Naive B cell (primary cell): ENCODE data around the gene FADS3. TPM values are rescaled to one million over a fixed set of nuclear protein-coding genes. Genes with fewer than 3 reads are reported as not detected.
"Not testable (repeated sequence)": the region's sequence is repeated elsewhere in the genome, so short reads cannot be mapped to it uniquely, and the experiment has no call there.

Experiments used
- ATAC-seq, 2 donors: fragments of 150-1000 bp; cut with Tn5 transposase; 2 replicates each; pipeline ENCODE4 v1.10.0; 2021; ENCODE audit warnings: low read depth in 2 of 2, mild to moderate bottlenecking in 2 of 2, moderate library complexity in 2 of 2
- DNase-seq: peaks from one replicate; pipeline ENCODE4 v3.0.0; 2022
- H3K27ac Mint-ChIP-seq, 6 donors: one replicate each; pipeline ENCODE4 v1.8.0; 2020 to 2022; ENCODE audit warnings: mild to moderate bottlenecking in 6 of 6, mixed read lengths in 6 of 6, moderate library complexity in 5 of 6, inconsistent platforms in 2 of 6
- H3K27me3 Mint-ChIP-seq, 3 donors: one replicate each; pipeline ENCODE4 v1.8.0; 2021 to 2022; ENCODE audit warnings: mixed read lengths in 3 of 3, mild to moderate bottlenecking in 1 of 3
- H3K36me3 Mint-ChIP-seq, 2 donors: one replicate each; pipeline ENCODE4 v1.8.0; 2020 to 2022; ENCODE audit warnings: mixed read lengths in 2 of 2, inconsistent platforms in 1 of 2, mild to moderate bottlenecking in 1 of 2
- H3K4me1 Mint-ChIP-seq, 3 donors: one replicate each; pipeline ENCODE4 v1.8.0; 2020 to 2022; ENCODE audit warnings: mixed read lengths in 3 of 3, inconsistent platforms in 1 of 3, mild to moderate bottlenecking in 1 of 3, moderate library complexity in 1 of 3
- H3K4me3 Mint-ChIP-seq, 8 donors: one replicate each; pipeline ENCODE4 v1.8.0; 2020 to 2022; ENCODE audit warnings: mild to moderate bottlenecking in 8 of 8, mixed read lengths in 8 of 8, moderate library complexity in 8 of 8, inconsistent platforms in 2 of 8
- H3K9me3 Mint-ChIP-seq, 7 donors: one replicate each; pipeline ENCODE4 v1.8.0; 2020 to 2022; ENCODE audit warnings: mixed read lengths in 7 of 7, mild to moderate bottlenecking in 5 of 7, inconsistent platforms in 2 of 7, moderate library complexity in 1 of 7
- polyA plus RNA-seq, 6 donors: library from polyadenylated mRNA; unstranded; fragments of 300-500 nt; fragmentation: Illumina TruSeq; gene quantifications; one replicate each; pipeline ENCODE4 v1.2.3, GENCODE V29; 2021; ENCODE audit warnings: low read depth in 6 of 6

Gene FADS3
- polyA plus RNA-seq, 6 donors from 2014 or later: 27.6 to 41.3 (median 34.4) TPM

DNA sequence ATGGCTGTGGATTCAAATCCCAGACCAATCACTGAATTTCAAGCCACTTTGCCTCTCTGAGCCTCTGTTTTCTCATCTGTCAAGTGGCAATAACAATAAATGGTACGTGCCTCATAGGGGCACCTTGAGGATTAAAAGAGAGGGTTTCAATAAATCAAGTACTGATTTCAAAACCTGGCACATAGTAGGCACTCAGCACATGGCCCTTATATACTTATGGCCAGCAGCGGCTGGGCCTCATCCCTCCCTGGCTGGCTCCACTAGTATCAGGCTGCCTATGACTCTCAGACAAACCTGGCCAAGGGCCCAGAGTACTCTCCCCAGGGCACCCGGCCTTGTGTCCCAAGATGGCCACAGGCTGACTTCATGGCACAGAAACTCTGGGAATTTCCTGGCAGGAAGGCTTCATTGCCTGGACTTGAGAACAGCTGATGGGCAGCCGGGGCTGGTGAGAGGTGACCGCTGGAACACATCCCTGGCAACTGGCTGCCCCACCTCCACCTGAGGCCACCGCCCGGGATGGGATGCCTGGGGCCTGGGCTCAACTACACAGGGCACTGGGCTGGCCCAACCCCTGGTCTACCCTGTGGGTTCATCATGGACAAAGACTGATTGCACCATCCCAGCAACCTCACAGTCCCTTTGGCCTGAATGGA is 3.4 kb downstream of the FADS3 start:
- Mint-ChIP-seq H3K27me3 (no peaks in the 10 kb centered on the region), H3K4me1 (peaks cover 39 to 57% (median 43%) of the 10 kb centered on the region in 3 donors), H3K27ac (peak overlapping the region in 2 of 6 donors; percentile 24 to 79), H3K36me3 (peaks cover 0 to 7% of the 10 kb centered on the region in 2 donors), H3K4me3 (peak overlapping the region in 2 of 8 donors; percentile 30 to 63), H3K9me3 (no peaks in the 10 kb centered on the region)
- ATAC-seq (no peak), DNase-seq (no peak)

DNA sequence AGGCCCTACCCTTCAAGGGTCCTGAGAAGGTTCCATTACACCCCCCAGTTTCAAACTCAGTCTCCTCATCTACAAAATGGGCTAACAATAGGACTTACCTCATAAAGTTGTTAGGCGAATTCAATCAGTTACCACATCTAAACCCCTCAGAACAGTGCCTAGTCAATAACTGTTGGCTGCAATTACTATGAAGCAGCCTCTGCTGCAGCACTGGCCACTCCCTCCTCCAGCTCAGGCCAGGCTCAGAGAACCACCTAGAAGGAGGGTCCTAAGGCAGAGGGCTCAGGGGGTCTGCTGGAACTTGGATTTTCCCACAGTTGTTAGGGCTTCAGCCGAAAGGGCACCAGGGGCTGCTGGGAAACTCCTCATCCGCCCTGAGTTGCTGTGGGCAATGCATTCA is 4.7 kb downstream of the FADS3 start:
- Mint-ChIP-seq H3K27me3 (no peaks in the 10 kb centered on the region), H3K4me3 (no peak overlapping the region), H3K27ac (no peak overlapping the region), H3K4me1 (peaks cover 35 to 59% (median 40%) of the 10 kb centered on the region in 3 donors), H3K36me3 (peaks cover 0 to 7% of the 10 kb centered on the region in 2 donors), H3K9me3 (no peaks in the 10 kb centered on the region)
- no peak for ATAC-seq
- DNase-seq: no peak

DNA sequence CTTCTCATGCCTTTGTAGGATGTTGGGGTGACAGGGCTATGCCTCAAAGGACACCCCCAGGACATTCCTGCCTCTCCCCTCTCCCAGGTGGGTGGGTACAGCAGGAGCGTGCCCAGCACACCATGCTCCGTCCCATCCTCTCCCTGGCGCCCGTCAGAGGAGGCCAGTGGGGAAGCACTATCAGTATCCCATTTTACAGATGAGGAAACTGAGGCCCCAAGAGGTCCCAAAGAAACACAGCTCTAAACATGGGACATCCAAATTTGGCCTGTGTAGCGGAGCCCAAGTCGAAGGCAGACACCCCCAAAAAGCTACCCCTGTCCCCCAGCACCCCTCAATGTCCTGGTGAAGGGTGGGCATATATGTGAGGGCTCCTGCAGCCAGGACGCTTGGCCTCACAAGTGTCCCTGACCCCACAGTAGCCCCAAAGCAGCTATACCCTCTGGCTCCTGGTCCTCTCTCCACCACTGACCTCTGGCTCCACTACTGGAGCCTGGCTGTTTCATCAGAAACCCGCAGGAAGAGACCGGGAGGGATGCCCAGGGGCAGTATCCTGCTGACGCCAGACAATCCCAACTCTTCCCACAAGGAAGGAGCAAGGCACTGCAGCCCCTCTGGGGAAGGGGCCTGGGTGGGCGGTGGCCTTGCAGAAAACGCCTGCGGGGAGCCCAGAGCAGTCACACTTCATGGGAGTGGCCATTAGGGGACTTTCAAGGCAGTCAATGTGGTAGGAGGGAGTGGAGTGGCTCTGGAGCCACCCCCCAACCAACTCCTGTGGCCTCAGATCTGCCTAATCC is 5.4 kb downstream of the FADS3 start:
- H3K9me3 Mint-ChIP-seq: no peaks in the 10 kb centered on the region
- H3K27ac Mint-ChIP-seq: peak overlapping the region in 1 of 6 donors; percentile 11
- no peaks in the 10 kb centered on the region for H3K27me3 Mint-ChIP-seq
- ATAC-seq (no peak), DNase-seq (no peak)
- H3K4me1 Mint-ChIP-seq: peaks cover 41 to 65% (median 45%) of the 10 kb centered on the region in 3 donors
- H3K36me3 Mint-ChIP-seq: peaks cover 0 to 7% of the 10 kb centered on the region in 2 donors
- H3K4me3 Mint-ChIP-seq: peak overlapping the region in 1 of 8 donors; percentile 18

DNA sequence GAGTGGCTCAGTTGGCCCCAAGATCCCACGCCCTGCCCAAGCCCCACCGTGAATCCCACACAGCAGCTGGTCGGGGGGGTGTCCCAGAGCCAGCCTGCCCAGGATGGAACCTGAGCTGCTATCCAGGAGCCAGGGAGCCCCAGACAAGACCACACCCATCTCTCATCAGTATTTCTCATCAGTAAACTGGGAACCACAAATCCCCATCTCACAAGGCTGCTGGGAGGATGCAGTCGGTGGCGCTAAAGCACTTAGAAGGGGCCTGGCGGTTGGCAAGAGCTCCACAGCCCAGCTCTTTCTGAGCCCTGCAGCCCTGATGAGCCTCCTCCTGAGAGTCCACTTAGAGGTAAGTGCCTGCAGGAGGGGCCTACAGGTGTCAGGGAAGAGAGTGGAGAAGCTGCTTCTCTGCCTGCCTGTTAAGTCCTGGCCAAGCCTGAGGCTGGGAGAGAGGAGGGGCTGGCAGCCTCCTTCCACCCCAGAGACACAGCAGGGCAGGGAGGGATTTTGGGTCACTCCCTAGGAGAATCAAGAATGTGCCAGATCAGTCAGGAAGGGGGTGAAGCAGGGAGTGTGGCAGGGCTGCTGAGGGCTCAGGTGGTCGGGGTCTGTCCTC is 6.1 kb downstream of the FADS3 start:
- H3K4me1 Mint-ChIP-seq: peaks cover 44 to 66% (median 47%) of the 10 kb centered on the region in 3 donors
- ATAC-seq (no peak), DNase-seq (no peak)
- no peaks in the 10 kb centered on the region for H3K9me3 Mint-ChIP-seq
- H3K27ac Mint-ChIP-seq: peak overlapping the region in 2 of 6 donors; percentile 11 to 44
- H3K27me3 Mint-ChIP-seq: no peaks in the 10 kb centered on the region
- H3K4me3 Mint-ChIP-seq: no peak overlapping the region
- H3K36me3 Mint-ChIP-seq: peaks cover 0 to 7% of the 10 kb centered on the region in 2 donors

DNA sequence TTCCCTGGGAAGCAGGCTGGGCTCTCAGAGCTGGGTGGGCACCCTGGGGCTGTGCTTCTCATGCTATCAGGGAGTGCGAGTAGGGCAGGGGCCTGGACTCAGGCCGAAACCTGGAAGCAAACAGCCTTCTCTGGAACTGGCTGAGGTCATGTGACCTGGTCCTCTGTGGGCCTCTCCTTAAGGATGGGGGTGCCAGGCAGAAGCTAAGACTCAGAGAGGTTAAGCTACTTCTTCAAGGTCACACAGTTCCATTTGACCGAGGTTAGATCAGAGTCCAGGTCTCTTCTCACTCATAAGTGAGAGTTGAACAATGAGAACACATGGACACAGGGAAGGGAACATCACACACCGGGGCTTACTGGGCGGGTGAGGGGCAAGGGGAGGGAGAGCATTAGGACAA is 7.4 kb downstream of the FADS3 start:
- ATAC-seq (no peak), DNase-seq (no peak)
- Mint-ChIP-seq H3K27me3 (no peaks in the 10 kb centered on the region), H3K4me1 (peaks cover 52 to 73% (median 61%) of the 10 kb centered on the region in 3 donors), H3K9me3 (no peaks in the 10 kb centered on the region), H3K27ac (peak overlapping the region in 2 of 6 donors; percentile 33 to 36), H3K4me3 (peak overlapping the region in 1 of 8 donors; percentile 30), H3K36me3 (peaks cover 0 to 7% of the 10 kb centered on the region in 2 donors)

DNA sequence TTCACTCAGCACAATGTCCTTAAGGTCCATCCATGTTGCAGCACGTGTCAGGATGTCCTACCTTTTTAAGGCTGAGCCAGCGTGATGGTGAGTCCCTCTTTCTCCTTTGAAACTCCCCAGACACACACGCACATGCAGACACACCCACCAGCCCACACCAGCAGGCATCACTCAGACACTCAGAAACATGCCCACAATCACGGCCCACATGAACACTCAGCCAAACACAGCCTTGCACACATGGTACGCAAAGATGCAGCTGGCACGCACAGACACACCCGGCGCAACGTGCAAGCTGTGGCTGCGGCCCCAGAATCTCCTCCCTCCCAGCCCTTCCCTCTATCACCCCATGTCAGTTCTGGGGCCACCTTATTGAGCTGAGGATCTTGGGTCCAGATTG is 8.0 kb downstream of the FADS3 start:
- no peak for DNase-seq
- peak overlapping the region in 4 of 6 donors; percentile 20 to 90 (median 75) for H3K27ac Mint-ChIP-seq

DNA sequence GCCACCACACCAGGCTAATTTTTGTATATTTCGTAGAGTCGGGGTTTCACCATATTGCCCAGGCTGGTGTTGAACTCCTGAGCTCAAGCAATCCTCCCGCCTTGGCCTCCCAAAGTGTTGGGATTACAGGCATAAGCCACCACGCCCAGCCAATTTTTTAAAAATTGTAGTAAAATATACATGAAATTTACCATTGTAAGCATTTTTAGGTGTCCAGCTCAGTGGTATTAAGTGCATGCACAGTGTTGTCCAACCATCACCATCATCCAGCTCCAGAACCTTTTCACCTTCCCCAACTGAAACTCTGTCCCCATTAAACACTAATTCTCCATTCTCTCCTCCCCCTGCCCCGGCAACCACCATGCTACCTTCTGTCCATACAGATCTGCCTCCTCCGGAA is 8.5 kb downstream of the FADS3 start:
- H3K4me1 Mint-ChIP-seq: peaks cover 56 to 72% (median 66%) of the 10 kb centered on the region in 3 donors
- no peaks in the 10 kb centered on the region for H3K27me3 Mint-ChIP-seq
- DNase-seq: no peak
- no peak for ATAC-seq
- peak overlapping the region in 4 of 8 donors; percentile 31 to 58 (median 38) for H3K4me3 Mint-ChIP-seq
- peak overlapping the region in 2 of 6 donors; percentile 88 to 90 for H3K27ac Mint-ChIP-seq
- H3K9me3 Mint-ChIP-seq: no peaks in the 10 kb centered on the region
- peaks cover 0 to 7% of the 10 kb centered on the region in 2 donors for H3K36me3 Mint-ChIP-seq

More for the DNA sequence above, 8.0 kb downstream of the FADS3 start:
- Mint-ChIP-seq H3K4me3 (peak overlapping the region in 6 of 8 donors; percentile 23 to 58 (median 38)), H3K4me1 (peaks cover 52 to 71% (median 62%) of the 10 kb centered on the region in 3 donors), H3K27me3 (no peaks in the 10 kb centered on the region), H3K9me3 (no peaks in the 10 kb centered on the region), H3K36me3 (peaks cover 0 to 7% of the 10 kb centered on the region in 2 donors)
- ATAC-seq: no peak

DNA sequence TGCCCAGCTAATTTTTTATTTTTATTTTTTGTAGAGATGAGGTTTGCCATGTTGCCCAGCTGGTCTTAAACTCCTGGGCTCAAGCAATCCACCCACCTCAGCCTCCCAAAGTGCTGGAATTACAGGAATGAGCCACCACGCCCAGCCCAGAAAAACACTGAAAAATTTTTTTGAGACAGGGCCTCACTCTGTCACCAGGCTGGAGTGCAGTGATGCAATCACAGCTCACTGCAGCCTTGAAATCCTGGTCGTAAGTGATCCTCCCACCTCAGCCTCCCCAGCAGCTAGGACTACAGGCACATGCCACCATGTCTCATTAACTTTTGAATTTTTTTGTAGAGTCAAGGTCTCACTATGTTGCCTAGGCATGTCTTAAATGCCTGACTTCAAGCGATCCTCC is 9.1 kb downstream of the FADS3 start:
- H3K27ac Mint-ChIP-seq: peak overlapping the region in 2 of 6 donors; percentile 64 to 88
- not testable (repeated sequence) for H3K9me3 Mint-ChIP-seq, H3K36me3 Mint-ChIP-seq, DNase-seq, ATAC-seq, H3K27me3 Mint-ChIP-seq
- H3K4me3 Mint-ChIP-seq: peak overlapping the region in 1 of 8 donors; percentile 8
- H3K4me1 Mint-ChIP-seq: peaks cover 53 to 73% (median 65%) of the 10 kb centered on the region in 3 donors

DNA sequence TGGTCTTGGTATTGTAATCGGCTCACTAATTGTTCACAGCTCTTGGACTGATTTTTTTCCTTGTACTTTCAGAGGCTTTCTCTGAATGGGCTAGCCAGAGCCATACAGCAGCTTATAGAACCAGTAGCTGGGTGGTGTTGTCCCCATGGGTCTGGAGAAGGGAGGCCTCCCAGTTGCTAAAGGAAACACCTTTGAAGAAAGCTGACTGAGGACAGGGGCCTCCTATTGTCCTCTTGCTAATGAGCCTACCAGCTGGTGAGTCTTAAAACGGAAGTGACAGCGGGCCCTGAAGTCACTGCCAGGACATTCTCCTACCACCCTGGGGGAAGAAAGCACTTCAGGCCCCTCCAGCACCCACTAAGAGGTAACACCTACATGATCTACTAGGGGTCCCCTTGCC is 9.9 kb downstream of the FADS3 start:
- peaks cover 48 to 71% (median 61%) of the 10 kb centered on the region in 3 donors for H3K4me1 Mint-ChIP-seq
- DNase-seq: no peak
- peak overlapping the region; percentile 68 to 97 (median 88) for H3K27ac Mint-ChIP-seq
- no peaks in the 10 kb centered on the region for H3K36me3 Mint-ChIP-seq
- peak in 1 of 2 donors; percentile 4 for ATAC-seq
- H3K9me3 Mint-ChIP-seq: no peaks in the 10 kb centered on the region
- no peaks in the 10 kb centered on the region for H3K27me3 Mint-ChIP-seq
- H3K4me3 Mint-ChIP-seq: peak overlapping the region; percentile 31 to 96 (median 70)

DNA sequence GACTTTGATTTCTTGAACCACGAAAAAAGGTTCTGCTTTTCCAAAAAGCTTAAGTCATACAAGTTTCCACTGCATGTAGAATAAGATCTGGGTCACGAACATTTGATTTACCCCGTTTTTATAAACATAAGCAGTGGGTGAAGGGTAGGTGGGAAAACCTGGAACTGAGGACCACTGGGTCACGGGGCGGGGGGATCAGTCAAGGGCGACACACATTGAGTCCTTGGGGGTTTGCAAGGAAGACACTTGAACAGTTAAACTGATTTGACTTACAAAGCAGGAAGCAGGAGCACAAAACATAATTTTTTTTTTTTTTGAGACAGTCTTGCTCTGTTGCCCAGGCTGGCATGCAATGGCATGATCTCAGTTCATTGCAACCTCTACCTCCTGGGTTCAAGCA is 10.9 kb downstream of the FADS3 start:
- peaks cover 48 to 67% (median 64%) of the 10 kb centered on the region in 3 donors for H3K4me1 Mint-ChIP-seq
- no peaks in the 10 kb centered on the region for H3K36me3 Mint-ChIP-seq
- ATAC-seq (peak; percentile 79 to 84), DNase-seq (peak; percentile 68)
- H3K27ac Mint-ChIP-seq: peak overlapping the region; percentile 73 to 97 (median 92)
- no peaks in the 10 kb centered on the region for H3K27me3 Mint-ChIP-seq
- H3K4me3 Mint-ChIP-seq: peak overlapping the region; percentile 68 to 96 (median 88)
- H3K9me3 Mint-ChIP-seq: no peaks in the 10 kb centered on the region

DNA sequence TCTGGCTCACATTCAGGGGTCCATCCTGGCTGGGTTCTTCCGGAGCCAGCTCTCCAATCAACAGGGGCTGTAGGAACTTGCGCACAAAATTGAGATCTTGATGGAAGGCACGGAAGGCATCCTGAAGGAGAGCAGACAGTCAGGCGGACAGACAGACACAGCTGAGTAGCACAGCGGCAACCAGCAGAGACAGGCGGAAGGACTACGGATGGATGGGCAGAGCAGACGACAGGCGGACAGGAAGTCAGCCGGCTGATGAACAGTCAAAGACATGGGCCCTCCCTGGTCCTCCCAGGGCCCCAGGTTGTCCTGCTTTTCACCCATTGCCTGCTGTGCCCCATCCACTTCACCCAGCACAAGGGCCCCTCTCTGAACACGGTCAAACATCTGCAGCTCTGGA is 11.3 kb downstream of the FADS3 start:
- H3K36me3 Mint-ChIP-seq: no peaks in the 10 kb centered on the region
- peak overlapping the region; percentile 73 to 97 (median 92) for H3K27ac Mint-ChIP-seq
- peak; percentile 63 to 66 for ATAC-seq
- H3K4me3 Mint-ChIP-seq: peak overlapping the region; percentile 68 to 96 (median 88)
- no peaks in the 10 kb centered on the region for H3K27me3 Mint-ChIP-seq
- no peaks in the 10 kb centered on the region for H3K9me3 Mint-ChIP-seq
- DNase-seq: no peak
- H3K4me1 Mint-ChIP-seq: peaks cover 47 to 68% (median 65%) of the 10 kb centered on the region in 3 donors

DNA sequence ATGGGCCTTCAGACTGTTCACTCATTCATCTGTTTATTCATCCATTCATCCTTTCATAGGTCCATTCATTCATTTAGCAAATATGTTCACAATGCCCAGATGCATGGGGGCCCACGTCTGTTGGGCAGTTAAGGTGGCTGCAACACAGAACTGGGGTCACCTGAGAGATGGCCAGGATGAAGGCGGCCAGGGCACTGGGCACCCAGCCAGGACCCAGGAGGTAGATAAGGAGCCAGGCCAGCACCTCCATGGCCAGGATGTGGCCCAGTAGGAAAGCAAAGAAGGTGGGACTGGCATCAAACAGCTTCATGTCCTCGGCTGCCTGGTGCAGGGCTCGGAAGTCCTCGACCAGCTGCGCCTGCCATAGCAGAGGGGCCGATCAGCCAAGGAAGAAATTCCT is 12.2 kb downstream of the FADS3 start:
- Mint-ChIP-seq H3K4me1 (peaks cover 51 to 68% (median 63%) of the 10 kb centered on the region in 3 donors), H3K27ac (peak overlapping the region in 4 of 6 donors; percentile 7 to 88 (median 56))

DNA sequence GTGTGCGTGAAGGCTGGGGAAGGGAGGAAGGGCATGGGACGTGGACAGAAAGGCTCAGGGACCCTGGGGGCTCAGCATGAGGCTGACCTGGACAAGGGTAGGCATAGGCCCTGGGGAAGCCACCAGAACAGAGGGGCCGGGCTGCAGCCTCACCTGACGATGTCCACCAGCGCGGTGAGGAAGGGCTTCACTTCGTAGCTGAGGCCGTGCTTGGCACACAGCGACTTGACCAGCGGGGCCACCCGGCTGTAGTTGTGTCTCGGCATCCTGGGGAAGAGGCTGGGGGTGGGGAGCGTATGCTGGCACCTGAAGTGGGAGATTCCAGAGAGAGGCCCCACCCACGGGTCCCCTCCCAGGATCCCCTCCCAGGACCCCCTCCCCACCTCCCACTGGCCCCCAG is 15.6 kb downstream of the FADS3 start:
- Mint-ChIP-seq H3K9me3 (no peaks in the 10 kb centered on the region), H3K27me3 (no peaks in the 10 kb centered on the region), H3K4me3 (no peak overlapping the region), H3K27ac (peak overlapping the region in 1 of 6 donors; percentile 79), H3K36me3 (no peaks in the 10 kb centered on the region), H3K4me1 (peaks cover 35 to 46% (median 43%) of the 10 kb centered on the region in 3 donors)
- no peak for DNase-seq
- ATAC-seq: no peak

More for the DNA sequence above, 12.2 kb downstream of the FADS3 start:
- Mint-ChIP-seq H3K4me3 (peak overlapping the region in 6 of 8 donors; percentile 10 to 96 (median 81)), H3K36me3 (no peaks in the 10 kb centered on the region), H3K27me3 (no peaks in the 10 kb centered on the region), H3K9me3 (no peaks in the 10 kb centered on the region)
- ATAC-seq: no peak
- no peak for DNase-seq
